ENCODE measurements around the gene TRIP13.

Gene TRIP13

GRCh38 chr5:949815-950560 lies 57.3 kb downstream of the TRIP13 start:
- no peak overlapping the region for H3K4me3 ChIP-seq (ENCODE audit: low read depth, low read length)

- H3K4me3 ChIP-seq (ENCODE audit: low read depth, low read length), result no peak overlapping the region
Observed at GRCh38 chr5:951940-952596, 59.4 kb downstream of the TRIP13 start.

- no peak overlapping the region for H3K4me3 ChIP-seq (ENCODE audit: low read depth, low read length)
Observed at GRCh38 chr5:952597-953271, 60.0 kb downstream of the TRIP13 start.

DNA sequence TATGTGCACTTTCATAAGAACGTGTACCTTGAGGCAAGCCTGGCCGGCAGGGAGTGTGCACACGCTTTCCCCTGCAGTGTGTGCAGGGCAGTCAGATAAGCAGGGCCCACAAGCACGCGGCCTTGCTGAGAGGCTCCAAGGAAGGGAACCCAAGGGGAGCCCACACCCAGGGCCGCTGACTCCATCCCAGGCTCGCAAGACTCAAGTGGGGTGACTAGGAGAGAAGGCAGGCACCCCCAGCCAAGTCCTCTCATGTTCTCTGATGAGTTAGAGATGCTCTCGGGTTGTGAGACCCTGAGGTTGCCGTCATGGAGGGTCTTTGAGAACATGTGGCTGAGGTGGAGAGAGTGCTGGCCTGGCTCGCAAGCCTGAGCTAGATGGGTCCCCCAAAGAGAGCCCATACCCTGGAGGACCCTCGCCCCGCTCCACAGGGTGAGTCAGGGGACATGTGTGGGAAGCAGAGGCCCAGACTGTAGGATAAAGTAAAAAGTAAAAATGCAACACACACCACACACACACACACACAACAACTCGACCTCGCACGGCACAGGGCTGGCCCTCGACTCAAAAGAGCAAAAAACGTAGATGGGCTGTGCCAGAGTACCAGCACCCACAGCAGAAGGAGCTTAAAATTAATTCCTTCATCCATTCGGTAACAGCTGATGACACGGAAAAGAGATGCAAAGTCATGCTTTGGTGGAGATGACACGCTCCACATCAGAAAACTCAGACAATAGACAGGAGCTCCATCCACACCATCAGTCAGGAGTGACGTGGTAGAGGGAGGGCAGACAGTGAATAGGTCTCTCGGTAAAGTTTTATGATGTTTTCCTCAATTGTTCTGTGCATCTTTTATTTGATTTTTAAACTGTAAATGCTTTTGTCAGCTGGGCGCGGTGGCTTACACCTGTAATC lies 61.1 kb downstream of the TRIP13 start:
- H3K4me3 ChIP-seq (ENCODE audit: low read depth, low read length), result no peak overlapping the region

GRCh38 chr5:955886-956761 lies 63.4 kb downstream of the TRIP13 start:
- H3K4me3 ChIP-seq (ENCODE audit: low read depth, low read length), result no peak overlapping the region

DNA sequence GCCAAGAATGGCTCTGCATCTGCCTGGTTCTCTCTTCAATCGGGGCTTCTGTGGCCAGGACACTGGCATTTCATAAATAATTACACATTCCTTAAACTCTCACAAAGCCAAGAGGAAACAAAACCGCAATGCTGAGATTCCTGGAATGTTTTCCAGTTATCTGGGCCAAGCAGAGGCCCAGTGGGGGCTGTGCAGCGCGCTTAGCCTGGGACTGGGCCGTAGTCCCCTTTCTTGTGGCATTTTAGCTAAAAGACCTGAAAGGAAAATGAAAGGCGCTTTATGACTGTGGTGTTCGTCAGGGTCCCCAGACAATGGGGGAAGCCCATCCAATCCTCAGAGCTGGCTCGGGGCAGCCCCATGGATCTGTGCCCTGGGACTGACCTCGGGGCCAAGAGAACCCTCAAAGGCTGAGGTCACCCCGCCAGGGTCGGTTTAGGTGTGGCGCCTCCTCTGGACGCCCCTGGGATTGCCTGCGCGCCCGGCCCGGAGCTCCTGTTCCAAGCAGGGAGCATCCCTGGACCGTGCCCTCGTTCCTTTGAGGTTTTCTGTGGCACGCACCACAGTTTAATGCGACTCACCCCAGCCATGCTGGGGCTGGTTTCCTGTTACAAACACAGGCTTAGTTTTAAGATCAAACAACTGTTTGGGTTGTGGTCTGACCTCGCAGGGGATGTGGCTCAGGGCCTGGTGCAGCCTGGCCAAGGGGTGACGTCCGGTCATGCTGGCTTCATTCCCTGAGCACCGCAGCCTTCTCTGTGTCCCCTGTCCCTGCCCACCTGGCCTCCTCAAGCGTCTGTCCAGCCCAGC lies 64.5 kb downstream of the TRIP13 start:
- H3K4me3 ChIP-seq (ENCODE audit: low read depth, low read length), result no peak overlapping the region

GRCh38 chr5:957748-958485 lies 65.2 kb downstream of the TRIP13 start:
- no peak overlapping the region for H3K4me3 ChIP-seq (ENCODE audit: low read depth, low read length)

GRCh38 chr5:958701-959571 lies 66.3 kb downstream of the TRIP13 start:
- no peak overlapping the region for H3K4me3 ChIP-seq (ENCODE audit: low read depth, low read length)

DNA sequence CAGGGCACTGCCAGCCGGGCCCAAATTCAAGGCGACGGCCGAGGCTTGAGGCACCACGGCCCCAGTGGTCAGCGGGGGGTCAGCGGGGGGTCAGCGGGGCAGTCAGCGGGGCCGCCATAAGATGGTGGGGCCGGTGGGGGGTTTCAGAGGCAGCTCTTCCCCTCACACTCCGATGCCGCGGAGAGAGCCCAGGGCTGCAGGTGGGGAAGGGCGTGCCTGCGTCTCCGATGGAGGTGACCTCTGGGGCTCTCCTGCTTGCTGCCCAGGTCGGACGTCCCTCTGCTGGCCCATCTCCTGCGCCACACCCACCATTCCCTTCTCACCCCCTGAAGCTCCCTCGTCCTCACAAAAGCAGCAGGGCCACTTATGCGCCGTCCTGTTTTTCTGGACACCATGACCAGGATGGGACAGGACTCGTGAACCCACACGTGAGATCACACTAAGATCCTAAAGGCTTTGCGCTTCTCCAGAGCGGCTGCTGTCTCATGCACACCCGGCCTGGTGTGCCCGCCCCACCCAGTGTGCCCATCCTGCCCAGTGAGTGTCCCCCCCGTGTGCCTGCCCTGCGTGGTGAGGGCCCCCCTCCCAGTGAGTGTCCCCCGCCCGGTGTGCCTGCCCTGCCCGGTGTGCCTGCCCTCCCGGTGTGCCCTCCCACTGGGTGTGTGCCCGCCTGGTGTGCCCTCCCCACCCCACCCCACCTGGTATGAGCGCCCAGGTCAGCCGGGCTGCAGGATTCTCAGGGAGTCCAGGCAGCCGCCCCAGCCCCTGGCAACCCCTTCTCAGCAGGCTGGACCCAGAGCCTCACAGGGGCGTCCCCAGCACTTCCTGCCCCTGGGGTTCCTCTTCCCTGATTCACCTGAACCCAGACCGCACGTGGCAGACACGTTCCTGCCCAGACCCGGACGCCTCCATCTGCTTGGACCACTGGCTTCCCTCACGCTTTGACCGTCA lies 67.2 kb downstream of the TRIP13 start:
- no peak overlapping the region for H3K4me3 ChIP-seq (ENCODE audit: low read depth, low read length)

DNA sequence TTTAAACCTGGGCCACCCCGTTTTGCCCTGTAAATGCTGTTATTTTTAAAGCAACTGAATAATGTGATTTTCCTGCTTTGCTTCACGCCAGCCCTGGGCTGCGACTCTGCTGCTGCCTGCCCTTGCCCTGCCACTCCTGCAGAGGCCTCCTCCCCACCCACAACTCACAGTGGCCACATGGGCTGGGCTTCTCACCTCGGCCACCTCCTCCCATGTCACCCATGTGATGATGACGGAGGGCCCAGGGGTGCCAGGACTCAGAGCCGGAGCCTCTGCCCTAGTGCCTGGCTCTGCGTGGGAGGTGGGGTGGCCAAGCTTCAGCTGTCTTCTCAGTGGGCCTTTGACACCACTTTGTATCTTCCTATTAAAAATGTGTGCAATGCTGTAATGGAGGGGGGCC lies 67.9 kb downstream of the TRIP13 start:
- H3K4me3 ChIP-seq (ENCODE audit: low read depth, low read length), result no peak overlapping the region

- no peak overlapping the region for H3K4me3 ChIP-seq (ENCODE audit: low read depth, low read length)
Observed at GRCh38 chr5:961002-961710, 68.5 kb downstream of the TRIP13 start.

DNA sequence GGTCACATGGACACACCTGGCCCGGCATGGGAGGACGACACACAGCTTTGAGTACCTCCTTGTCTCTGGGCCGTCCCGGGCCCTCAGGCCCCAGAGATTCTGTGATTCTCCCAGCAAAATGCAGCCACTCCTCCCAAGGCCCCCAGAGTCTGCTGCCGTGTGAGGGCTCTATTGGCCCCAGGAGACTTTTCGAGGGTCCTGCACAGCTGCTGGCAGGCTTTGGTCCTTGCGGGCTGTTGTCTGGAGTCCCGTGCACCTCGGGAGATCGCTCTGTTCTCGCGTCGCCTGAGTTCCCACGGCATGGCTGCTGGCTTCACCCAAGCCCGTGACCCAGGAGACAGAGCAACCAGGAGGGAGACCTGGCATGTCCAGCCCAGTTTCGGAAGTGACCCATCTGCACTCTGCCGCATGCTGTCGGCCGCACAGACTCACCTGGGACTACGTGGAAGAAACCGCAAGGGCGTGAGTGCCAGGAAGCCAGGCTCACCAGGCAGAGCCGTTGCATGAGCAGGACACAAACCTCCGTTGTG lies 69.1 kb downstream of the TRIP13 start:
- no peak overlapping the region for H3K4me3 ChIP-seq (ENCODE audit: low read depth, low read length)

GRCh38 chr5:962386-962785 lies 69.7 kb downstream of the TRIP13 start:
- H3K4me3 ChIP-seq (ENCODE audit: low read depth, low read length), result no peak overlapping the region

DNA sequence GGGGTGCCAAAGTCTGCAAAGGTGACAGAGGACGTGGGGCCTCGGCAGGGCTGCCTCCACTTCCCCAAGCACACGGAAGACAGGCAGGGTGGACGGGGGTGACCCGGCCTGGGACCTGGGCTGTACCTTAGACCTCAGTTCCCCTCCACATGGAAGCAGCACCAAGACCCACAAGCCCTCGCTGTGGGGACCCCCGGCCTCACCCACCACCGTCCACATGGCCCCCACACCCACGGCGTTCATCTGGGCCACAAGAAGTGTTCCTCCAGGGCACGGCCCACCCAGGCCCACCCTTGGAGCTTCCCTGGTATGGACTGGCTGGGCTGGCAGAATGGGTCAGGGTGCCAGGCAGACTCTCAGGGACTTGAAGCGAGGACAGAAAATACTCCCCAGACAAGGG lies 70.1 kb downstream of the TRIP13 start:
- no peak overlapping the region for H3K4me3 ChIP-seq (ENCODE audit: low read depth, low read length)

GRCh38 chr5:963310-963672 lies 70.6 kb downstream of the TRIP13 start:
- no peak overlapping the region for H3K4me3 ChIP-seq (ENCODE audit: low read depth, low read length)
